Inflammatory macrophage treated with lipopolysaccharide for 4 hours (primary cell): ENCODE data around the gene MOAP1.
"Not testable (repeated sequence)": the region's sequence is repeated elsewhere in the genome, so short reads cannot be mapped to it uniquely, and the experiment has no call there.

Experiments
- DNase-seq: peaks from one replicate; pipeline ENCODE4 v3.0.0-alpha.2; 2020

Gene MOAP1

DNA sequence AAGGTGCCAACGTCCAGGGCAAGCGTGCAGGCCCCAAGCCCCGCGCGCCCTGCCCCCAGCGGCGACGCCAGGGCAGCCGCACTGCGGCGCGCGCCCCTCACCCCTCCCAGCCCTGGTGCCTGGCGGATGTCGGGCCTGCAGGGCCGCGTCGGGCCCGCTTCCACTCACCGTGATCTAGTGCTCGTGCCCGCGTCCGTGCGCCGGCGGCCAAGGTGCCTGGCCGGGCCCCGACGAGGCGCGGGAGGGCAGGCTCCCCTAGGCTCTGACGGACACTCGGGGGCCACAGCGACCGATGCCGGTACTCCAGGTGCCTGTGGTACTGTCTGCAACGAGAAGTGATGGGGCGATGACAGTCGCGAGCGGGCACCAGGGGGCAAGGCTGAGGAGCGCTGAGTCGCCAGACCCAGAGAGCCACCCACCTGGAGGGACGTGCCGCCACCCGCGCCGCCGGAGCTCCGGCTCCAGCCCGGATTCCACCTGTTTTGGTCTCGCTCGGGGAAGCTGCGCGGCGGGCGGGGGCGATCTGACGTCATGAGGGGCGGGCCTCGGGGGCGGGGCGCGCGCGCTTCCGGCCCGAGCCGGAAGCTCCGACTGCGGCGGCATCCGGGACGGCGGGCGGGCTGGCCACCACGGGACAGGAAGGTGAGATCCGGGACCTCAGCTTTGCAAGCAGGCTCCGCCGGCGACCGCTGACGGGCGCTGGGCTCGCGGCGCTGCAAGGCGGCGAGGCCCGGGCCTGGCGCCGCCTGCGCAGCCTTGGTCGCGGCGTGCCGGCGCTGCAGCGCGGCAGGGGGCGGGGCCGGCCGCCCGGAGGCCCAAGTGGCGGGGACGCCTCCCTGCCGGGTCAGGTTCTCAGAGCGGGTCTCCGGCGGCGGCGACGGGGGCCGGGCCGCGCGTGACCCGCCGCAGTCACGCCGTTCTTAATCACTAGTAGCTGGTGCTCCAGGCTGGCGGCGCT, at the start of gene MOAP1, which contains the start of gene LYSET:
Gene MOAP1, minus strand, starts transcription at position 507 of the 958 bp plus-strand sequence. CDS start 655 bp downstream, outside the sequence.
Gene LYSET, plus strand, starts transcription at position 927 of the 958 bp plus-strand sequence. CDS start 89 bp downstream, outside the sequence.
- peak; percentile 93 for DNase-seq

DNA sequence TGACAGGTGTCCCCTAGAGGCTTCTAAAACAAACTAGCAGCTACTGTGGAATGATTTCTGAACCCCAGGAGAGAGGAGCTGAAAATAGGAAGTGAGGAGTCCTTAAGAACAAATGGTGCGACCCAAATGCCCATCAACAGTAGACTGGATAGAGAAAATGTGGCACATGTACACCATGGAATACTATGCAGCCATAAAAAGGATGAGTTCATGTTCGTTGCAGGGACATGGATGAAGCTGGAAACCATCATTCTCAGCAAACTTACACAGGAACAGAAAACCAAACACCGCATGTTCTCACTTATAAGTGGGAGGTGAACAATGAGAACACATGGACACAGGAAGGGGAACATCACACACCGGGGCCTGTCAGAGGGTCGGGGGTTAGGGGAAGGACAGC, 48.4 kb upstream of the MOAP1 start:
- not testable (repeated sequence) for DNase-seq

DNA sequence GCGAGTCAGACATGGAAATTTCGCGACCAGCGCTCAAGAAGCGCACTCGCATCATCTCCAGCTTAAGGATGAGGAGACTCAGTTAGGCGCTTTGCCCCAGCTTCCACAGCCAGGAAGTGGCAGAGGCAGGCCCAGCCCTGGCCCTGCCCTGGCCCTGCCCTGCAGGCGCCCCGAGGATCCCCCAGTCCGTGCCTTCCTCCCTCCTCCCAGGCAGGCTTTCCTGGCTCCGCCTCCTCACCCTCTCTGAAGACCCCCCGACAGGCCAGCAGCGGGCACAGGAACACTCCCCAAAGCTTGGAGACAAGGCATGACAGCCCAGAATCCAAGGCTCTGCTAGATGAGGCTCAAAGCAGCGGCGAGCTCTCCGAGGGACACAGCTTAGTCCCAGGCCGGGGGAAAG, 47.5 kb upstream of the MOAP1 start:
- DNase-seq, result no peak

DNA sequence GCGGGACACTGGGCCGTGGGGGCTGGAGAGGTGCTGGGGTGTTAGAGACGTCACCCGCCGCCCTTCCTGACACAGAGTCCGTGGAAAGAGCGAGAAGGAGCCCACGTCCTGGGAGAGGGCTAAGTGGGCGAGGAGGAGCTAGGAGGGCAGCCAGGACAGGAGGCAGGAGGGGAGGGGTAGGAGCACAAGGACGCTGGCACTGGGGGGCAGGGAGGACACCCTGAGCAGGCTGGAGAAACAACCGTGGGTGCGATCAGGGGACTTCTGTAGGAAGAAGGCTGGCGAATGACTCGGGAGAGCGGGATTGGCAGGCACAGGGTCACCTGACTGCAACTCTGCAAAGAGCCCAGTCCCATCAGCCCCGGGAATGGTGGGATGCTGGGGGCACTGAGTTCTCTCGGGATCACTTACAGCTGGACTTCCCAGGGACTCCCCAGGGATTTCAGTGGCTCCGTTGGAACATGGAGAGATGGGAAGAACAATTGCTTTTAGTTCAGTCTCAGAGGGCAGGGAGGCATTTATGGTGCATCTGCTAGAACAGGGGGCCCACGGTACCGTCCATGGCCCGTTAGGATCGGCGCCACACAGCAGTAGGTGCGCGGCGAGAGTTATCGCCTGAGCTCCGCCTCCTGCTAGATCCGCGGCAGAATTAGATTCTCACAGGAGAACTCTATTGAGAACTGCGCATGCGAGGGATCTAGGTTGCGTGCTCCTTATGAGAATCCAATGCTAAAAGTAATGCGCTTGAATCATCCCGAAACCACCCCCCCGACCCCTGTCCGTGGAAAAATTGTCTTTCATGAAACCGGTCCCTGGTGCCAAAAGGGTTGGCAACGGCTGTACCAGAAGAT, 46.7 kb upstream of the MOAP1 start:
- DNase-seq, result no peak

DNA sequence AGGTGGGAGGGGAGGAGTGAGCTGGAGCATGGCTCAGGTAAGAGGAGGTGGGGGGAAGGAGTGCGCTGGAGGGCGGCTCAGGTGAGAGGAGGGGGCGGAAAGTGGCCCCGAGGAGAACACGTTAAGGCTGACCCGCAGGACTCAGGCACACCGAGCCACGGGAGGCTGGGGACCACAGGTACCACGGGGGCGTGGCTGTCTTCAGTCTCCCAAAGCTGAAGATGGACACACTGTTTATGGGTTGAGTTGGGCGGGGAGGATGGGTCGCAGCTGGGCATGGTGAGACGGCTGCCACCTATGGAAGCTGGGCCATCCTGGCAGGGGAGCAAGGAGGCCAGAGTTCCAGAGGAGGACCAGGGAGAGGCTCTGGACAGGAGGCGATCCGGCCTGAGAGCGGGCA, 45.8 kb upstream of the MOAP1 start:
- DNase-seq, result no peak

GRCh38 chr14:93228550-93228949, 43.9 kb upstream of the MOAP1 start:
- no peak for DNase-seq

- no peak for DNase-seq
These were observed 38.9 kb upstream of the MOAP1 start for GRCh38 chr14:93223565-93223964.

- no peak for DNase-seq
These were observed 35.8 kb upstream of the MOAP1 start for GRCh38 chr14:93220509-93220908.

- DNase-seq, result peak; percentile 73
These were observed 34.5 kb upstream of the MOAP1 start for GRCh38 chr14:93219103-93219726.

DNA sequence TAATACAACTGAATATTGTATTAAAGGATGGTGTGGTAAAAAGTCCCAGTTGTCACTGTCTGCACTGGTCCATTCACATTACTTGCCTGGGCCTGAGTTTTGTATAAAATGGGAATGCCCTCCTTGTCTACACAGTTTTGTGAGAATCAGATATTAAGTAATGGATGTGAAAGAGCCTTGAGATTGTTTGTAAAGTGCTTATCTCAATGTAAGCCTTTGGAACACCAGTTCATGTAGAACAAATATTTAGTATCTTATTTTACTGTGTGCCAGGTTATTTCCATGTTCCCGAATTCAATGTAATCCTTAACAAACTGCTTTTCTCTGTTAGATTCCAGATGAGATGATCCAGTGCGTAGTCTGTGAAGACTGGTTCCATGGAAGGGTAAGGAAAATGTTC, 29.9 kb upstream of the MOAP1 start:
- DNase-seq, result no peak

DNA sequence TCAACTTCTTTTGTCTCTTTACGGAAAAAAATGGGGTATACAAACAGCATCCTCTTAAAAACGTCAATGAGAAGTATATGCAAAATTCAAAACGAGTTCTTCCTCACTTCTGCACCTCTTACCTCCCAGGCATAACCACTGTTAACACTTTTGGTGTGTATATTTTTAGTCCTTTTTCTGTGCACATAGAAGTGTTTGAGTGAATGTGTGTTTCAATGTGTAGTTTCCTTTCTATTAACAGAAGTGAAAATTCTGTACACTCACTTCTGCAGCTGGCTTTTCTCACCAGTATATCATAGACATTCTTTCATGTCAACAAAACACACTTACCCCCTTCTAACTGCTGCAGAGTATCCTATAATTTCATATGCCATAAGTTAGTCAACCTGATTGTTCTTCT, 27.7 kb upstream of the MOAP1 start:
- no peak for DNase-seq

DNA sequence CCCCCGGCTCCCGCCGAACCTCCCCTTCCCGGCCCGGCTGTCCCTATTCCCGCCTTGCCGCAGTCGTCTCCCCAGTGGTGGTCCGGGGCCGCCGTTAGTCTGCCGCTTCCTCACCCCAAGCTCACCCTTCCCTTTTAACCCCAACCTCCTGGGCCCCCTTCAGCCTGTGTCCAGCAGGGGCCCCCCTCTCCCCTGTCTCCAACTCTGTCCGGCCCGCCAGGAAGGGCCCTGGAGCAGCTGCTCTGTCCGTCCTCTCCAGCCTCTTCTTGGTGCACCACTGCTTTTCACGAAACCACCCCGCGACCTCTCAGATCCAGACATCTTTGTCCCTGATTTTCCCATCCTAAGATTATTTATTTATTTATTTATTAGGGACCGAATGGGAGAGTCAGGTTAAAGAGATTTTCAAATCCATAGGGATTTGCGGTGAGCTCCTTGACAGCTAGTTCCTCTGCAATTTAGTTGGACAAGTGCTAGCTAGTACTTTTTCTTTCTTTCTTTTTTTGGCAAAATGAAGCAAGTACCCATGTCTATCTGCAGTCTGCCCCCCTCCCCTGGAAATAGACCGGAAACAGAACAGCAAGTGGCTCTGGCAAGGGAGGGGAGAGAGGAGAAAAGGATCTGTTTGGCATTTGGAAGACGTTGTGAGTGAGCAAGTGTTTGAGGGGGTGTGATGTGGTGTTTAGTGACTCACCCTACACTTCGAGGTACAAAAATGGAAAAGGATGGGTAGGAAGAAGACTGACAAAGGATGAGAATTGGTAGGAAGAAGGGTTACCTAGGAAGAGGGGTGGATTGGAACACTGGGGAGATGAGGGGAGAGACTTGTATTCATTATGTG, 23.0 kb upstream of the MOAP1 start:
- peak; percentile 53 for DNase-seq

GRCh38 chr14:93206793-93207467, 22.2 kb upstream of the MOAP1 start, which contains the start of the genes GON7 and UBR7:
GON7 (minus strand) TSS chr14:93207065; CDS start chr14:93207037, 28 bp downstream.
UBR7 (plus strand) TSS chr14:93207256; CDS start chr14:93207292, 36 bp downstream.
- peak; percentile 99 for DNase-seq

DNA sequence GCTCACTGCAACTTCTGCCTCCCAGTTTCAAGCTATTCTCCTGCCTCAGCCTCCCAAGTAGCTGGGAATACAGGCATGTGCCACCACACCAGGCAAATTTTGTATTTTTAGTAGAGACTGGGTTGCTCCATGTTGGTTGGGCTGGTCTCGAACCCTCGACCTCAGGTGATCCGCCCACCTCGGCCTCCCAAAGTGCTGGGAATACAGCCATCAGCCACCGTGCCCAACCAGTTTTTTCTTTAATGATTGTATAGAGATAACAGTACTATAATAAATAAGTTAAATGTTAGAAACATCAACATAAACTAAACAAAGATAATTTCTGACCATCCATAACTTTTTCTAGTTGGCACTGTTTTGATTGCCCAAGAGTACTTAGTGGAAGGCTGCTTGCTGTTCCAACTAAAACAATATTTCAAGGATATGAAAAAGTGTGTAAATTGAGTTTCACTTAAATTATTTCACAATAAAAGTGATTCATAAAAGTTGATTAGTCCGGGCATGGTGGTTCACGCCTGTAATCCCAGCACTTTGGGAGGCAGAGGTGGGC, 16.5 kb upstream of the MOAP1 start:
- no peak for DNase-seq

DNA sequence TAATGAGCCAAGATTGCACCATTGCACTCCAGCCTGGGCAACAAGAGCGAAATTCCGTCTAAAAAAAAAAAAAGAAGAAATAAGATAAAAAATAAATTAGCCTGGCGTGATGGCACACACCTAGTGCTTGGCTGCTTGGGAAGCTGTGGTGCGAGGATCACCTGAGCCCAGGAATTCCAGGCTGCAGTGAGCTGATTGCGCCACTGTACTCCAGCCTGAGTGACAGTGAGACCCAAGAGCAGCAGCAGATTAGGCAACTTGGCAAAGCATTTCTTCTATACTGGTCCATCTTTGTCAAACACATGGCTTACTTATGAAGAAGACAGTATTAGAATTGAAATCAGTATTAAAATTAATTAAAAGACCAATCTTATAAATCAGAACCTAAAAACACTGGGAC, 15.9 kb upstream of the MOAP1 start:
- DNase-seq, result no peak

DNA sequence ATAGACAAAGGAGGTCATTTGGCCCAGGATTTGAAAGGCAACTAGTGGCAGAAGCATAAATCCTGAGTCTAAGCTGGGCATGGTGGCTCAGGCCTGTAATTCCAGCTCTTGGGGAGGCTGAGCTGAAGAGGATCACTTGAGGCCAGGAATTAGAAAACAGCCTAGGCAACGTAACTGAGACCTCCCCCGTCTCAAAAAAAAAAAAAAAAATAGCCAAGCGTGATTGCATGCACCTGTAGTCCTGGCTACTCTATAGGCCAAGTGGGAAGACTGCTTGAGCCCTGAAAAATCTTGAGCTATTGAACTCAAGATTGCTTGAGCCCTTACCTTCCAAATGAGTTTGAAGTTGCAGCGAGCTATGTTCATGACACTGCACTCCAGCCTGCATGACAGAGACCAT, 14.3 kb upstream of the MOAP1 start:
- DNase-seq, result no peak

GRCh38 chr14:93195316-93195999, 10.8 kb upstream of the MOAP1 start:
- no peak for DNase-seq

GRCh38 chr14:93186956-93187355, 2.3 kb upstream of the MOAP1 start:
- peak; percentile 61 for DNase-seq

DNA sequence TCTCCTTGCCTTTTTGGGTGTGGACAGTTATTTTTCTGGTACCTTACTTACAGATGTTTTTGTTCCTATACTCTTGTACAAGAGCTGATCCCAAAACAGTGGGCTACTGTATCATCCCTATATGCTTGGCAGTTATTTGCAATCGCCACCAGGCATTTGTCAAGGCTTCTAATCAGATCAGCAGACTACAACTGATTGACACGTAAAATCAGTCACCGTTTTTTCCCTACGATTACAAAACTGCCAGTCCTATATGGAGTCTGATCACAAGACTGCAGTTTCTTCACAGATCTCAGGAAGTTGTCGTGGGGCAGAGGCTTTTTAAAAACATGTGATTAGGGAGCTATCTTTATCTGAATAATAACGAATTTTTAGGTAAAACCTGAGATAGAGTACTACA, 1.8 kb upstream of the MOAP1 start:
- peak; percentile 98 for DNase-seq

DNA sequence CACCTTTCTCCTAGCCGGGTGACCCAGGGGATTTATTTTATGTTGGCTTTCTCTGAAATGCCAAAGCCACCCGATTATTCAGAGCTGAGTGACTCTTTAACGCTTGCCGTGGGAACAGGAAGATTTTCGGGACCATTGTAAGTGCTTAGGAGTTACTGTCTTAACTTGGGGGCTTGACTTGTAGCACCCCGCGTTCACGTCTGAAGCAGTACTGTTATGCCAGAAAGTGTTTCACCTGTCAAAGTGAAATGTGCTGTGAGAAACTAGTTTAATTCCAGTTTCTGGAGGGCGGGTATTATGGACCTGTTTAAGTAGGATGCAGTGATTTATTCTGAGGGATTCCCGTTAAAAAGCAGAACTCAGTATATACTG, 638 bp upstream of the MOAP1 start:
- DNase-seq, result peak; percentile 21
